ENCODE measurements around the gene MRPS31. TPM values are rescaled to one million over a fixed set of nuclear protein-coding genes. Genes with fewer than 3 reads are reported as not detected.

Gene MRPS31
- total RNA-seq, 1 experiment from 2014 or later: 15.3 TPM

DNA sequence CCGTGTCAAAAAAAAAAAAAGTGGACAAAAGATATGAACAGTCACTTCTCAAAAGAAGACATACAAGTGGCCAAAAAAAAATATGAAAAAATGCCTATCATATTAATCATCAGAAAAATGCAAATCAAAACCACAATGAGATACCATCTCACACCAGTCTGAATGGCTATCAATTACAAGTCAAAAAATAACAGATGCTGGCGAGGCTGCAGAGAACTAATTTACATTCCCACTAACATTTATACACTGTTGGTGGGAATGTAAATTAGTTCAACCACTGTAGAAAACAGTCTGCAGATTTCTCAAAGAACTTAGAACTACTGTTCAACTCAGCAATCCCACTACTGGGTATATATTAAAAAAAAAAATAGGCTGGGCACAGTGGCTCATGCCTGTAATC is 78.0 kb downstream of the MRPS31 start:
- TF ChIP-seq, protein P1, sequence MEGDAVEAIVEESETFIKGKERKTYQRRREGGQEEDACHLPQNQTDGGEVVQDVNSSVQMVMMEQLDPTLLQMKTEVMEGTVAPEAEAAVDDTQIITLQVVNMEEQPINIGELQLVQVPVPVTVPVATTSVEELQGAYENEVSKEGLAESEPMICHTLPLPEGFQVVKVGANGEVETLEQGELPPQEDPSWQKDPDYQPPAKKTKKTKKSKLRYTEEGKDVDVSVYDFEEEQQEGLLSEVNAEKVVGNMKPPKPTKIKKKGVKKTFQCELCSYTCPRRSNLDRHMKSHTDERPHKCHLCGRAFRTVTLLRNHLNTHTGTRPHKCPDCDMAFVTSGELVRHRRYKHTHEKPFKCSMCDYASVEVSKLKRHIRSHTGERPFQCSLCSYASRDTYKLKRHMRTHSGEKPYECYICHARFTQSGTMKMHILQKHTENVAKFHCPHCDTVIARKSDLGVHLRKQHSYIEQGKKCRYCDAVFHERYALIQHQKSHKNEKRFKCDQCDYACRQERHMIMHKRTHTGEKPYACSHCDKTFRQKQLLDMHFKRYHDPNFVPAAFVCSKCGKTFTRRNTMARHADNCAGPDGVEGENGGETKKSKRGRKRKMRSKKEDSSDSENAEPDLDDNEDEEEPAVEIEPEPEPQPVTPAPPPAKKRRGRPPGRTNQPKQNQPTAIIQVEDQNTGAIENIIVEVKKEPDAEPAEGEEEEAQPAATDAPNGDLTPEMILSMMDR (IDR thresholded peaks at IDR 0.05; ENCODE audit: unreplicated experiment): no peak

GRCh38 chr13:40688781-40689180 is 82.2 kb downstream of the MRPS31 start:
- intact Hi-C loops (cut with micrococcal nuclease; ENCODE audit: unreplicated experiment): no loop called here
- H3K4me1 Mint-ChIP-seq (ENCODE audit: low read depth, unreplicated experiment): peaks cover 9% of the 10 kb centered on the region
- no peaks in the 10 kb centered on the region for H3K27me3 Mint-ChIP-seq (ENCODE audit: unreplicated experiment)
- no peak for DNase-seq
- H3K4me3 Mint-ChIP-seq (ENCODE audit: low read depth, unreplicated experiment): no peak overlapping the region
- no peak overlapping the region for H3K27ac Mint-ChIP-seq (ENCODE audit: unreplicated experiment)
- BruUV-seq (replicated peaks): no TSS peak
- CTCF ChIA-PET: interaction anchor here (0.7 kb wide), 3 partner anchors 71 to 1120 kb away, joined by 5 to 7 read pairs (median 5); no protein-coding TSS in a partner anchor
- H3K9me3 Mint-ChIP-seq (ENCODE audit: low read depth, unreplicated experiment): no peaks in the 10 kb centered on the region
- TF ChIP-seq, protein P1 (IDR thresholded peaks at IDR 0.05; ENCODE audit: unreplicated experiment): no peak
- H3K36me3 Mint-ChIP-seq (ENCODE audit: insufficient read depth, unreplicated experiment): no peaks in the 10 kb centered on the region

More for the DNA sequence above, 78.0 kb downstream of the MRPS31 start:
- intact Hi-C loops (cut with micrococcal nuclease; ENCODE audit: unreplicated experiment): no loop called here
- CTCF ChIA-PET: no interaction called here
- H3K4me3 Mint-ChIP-seq (ENCODE audit: low read depth, unreplicated experiment): no peak overlapping the region
- H3K9me3 Mint-ChIP-seq (ENCODE audit: low read depth, unreplicated experiment): no peaks in the 10 kb centered on the region
- no peak overlapping the region for H3K27ac Mint-ChIP-seq (ENCODE audit: unreplicated experiment)
- no TSS peak for BruUV-seq (replicated peaks)
- no peaks in the 10 kb centered on the region for H3K27me3 Mint-ChIP-seq (ENCODE audit: unreplicated experiment)
- H3K36me3 Mint-ChIP-seq (ENCODE audit: insufficient read depth, unreplicated experiment): no peaks in the 10 kb centered on the region
- H3K4me1 Mint-ChIP-seq (ENCODE audit: low read depth, unreplicated experiment): peaks cover 9% of the 10 kb centered on the region
- no peak for DNase-seq

- TF ChIP-seq, protein P1 (IDR thresholded peaks at IDR 0.05; ENCODE audit: unreplicated experiment): peak; percentile 36
- no peaks in the 10 kb centered on the region for H3K9me3 Mint-ChIP-seq (ENCODE audit: low read depth, unreplicated experiment)
- intact Hi-C loops (cut with micrococcal nuclease; ENCODE audit: unreplicated experiment): loop anchor here (2.0 to 5.0 kb wide), 4 partner anchors 740 to 998 kb away; no protein-coding TSS in a partner anchor
- no peaks in the 10 kb centered on the region for H3K27me3 Mint-ChIP-seq (ENCODE audit: unreplicated experiment)
- no peaks in the 10 kb centered on the region for H3K36me3 Mint-ChIP-seq (ENCODE audit: insufficient read depth, unreplicated experiment)
- CTCF ChIA-PET: interaction anchor here (0.6 to 1.4 kb wide), 7 partner anchors 14 to 900 kb away, joined by 3 to 7 read pairs (median 3); no protein-coding TSS in a partner anchor
- DNase-seq: no peak
- H3K4me1 Mint-ChIP-seq (ENCODE audit: low read depth, unreplicated experiment): peaks cover 8% of the 10 kb centered on the region
- no TSS peak for BruUV-seq (replicated peaks)
- H3K4me3 Mint-ChIP-seq (ENCODE audit: low read depth, unreplicated experiment): no peak overlapping the region
- no peak overlapping the region for H3K27ac Mint-ChIP-seq (ENCODE audit: unreplicated experiment)
Measured at GRCh38 chr13:40682449-40683240, 88.3 kb downstream of the MRPS31 start.

GRCh38 chr13:40681341-40682146 is 89.4 kb downstream of the MRPS31 start:
- H3K4me1 Mint-ChIP-seq (ENCODE audit: low read depth, unreplicated experiment): peaks cover 8% of the 10 kb centered on the region
- H3K27me3 Mint-ChIP-seq (ENCODE audit: unreplicated experiment): no peaks in the 10 kb centered on the region
- H3K27ac Mint-ChIP-seq (ENCODE audit: unreplicated experiment): peak overlapping the region; percentile 17
- H3K36me3 Mint-ChIP-seq (ENCODE audit: insufficient read depth, unreplicated experiment): no peaks in the 10 kb centered on the region
- H3K4me3 Mint-ChIP-seq (ENCODE audit: low read depth, unreplicated experiment): no peak overlapping the region
- BruUV-seq (replicated peaks): no TSS peak
- CTCF ChIA-PET: interaction anchor here (0.6 to 1.4 kb wide), 5 partner anchors 13 to 1361 kb away, joined by 3 to 7 read pairs (median 4); no protein-coding TSS in a partner anchor
- no peaks in the 10 kb centered on the region for H3K9me3 Mint-ChIP-seq (ENCODE audit: low read depth, unreplicated experiment)
- no peak for DNase-seq
- intact Hi-C loops (cut with micrococcal nuclease; ENCODE audit: unreplicated experiment): loop anchor here (2.0 to 5.0 kb wide), 4 partner anchors 739 to 997 kb away; no protein-coding TSS in a partner anchor
- TF ChIP-seq, protein P1 (IDR thresholded peaks at IDR 0.05; ENCODE audit: unreplicated experiment): no peak

Data from Calu3 (cell line).